Measurements from ENCODE around the gene LDLRAP1.

LDLRAP1 gene

DNA sequence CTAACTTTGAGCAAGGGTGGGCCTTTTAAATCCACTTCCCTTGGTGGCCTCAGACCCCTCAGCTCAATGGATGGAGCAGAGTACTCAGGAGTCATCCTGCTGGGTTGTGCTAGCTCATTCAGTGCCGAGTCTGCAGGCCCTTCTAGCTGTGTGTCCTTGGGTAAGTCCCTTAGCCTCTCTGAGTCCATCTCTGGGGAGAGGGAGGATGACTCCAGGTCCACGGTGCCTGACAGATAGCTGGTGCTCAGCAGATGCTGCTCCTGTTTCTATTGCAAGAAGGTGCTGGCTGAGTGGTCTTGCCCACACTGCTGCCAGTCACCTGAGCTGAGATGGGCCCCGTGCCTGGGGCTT lies 11.0 kb downstream of the LDLRAP1 start:
- TF ChIP-seq, protein P1, sequence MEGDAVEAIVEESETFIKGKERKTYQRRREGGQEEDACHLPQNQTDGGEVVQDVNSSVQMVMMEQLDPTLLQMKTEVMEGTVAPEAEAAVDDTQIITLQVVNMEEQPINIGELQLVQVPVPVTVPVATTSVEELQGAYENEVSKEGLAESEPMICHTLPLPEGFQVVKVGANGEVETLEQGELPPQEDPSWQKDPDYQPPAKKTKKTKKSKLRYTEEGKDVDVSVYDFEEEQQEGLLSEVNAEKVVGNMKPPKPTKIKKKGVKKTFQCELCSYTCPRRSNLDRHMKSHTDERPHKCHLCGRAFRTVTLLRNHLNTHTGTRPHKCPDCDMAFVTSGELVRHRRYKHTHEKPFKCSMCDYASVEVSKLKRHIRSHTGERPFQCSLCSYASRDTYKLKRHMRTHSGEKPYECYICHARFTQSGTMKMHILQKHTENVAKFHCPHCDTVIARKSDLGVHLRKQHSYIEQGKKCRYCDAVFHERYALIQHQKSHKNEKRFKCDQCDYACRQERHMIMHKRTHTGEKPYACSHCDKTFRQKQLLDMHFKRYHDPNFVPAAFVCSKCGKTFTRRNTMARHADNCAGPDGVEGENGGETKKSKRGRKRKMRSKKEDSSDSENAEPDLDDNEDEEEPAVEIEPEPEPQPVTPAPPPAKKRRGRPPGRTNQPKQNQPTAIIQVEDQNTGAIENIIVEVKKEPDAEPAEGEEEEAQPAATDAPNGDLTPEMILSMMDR (conservative IDR thresholded peaks at IDR 0.05) = no peak
- no peak overlapping the region for H3K27ac ChIP-seq

DNA sequence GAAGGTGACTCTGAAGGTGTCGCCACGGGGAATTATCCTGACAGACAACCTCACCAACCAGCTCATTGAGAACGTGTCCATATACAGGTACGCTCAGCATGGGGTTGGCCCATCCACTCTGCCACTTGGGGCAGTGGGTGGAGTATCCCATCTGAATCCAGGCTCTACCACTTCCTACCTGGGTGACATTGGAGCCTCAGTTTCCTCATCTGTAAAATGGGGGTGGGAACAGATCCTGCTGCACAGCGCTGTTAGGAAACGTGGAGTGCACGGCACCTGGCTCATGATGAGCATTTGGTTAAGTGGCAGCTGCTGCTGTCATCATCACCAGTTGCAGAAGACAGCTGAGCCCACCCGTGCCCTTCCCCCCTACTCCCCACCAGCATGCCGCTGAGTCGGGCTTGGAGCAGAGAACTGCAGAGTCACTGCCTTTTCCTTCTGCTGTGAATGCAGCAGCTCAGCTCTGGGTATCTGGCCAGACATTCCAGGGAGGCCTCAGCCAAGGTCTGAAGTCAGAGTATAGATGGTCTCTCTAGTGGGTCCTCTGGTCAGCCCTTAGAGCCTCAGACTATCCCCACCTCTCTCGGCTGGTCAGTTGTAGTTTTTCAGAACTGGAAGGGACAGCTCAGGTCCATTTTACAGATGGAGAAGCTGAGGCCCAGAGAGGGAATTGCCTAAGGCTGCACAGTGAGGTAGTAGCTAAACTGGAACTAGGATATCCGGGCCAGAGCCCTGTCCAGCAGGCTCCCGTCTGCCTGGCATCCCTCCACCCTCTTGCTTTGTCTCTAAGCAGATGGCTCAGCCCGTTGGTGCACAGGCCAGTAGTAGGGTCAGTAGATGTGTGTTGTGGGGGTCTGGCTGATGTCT lies 11.7 kb downstream of the LDLRAP1 start:
- TF ChIP-seq, protein P1 (conservative IDR thresholded peaks at IDR 0.05) = no peak
- H3K27ac ChIP-seq = no peak overlapping the region

DNA sequence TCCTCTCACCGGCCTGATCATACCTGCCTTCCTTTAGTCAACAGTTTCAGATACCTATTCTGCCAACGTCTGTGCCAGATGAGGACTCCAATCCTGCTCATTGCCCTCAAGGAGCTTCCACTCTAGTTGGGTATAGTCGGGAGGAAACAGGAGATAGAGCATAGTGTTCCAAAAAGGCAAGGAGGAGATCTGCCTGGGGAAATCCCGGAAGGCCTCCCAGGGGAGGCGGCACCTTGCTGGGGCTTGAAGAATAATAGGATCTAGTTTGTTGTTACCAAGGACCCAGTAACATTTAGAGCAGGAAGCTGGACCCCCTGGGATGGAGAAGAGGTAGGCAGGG lies 12.3 kb downstream of the LDLRAP1 start:
- H3K27ac ChIP-seq = no peak overlapping the region

DNA sequence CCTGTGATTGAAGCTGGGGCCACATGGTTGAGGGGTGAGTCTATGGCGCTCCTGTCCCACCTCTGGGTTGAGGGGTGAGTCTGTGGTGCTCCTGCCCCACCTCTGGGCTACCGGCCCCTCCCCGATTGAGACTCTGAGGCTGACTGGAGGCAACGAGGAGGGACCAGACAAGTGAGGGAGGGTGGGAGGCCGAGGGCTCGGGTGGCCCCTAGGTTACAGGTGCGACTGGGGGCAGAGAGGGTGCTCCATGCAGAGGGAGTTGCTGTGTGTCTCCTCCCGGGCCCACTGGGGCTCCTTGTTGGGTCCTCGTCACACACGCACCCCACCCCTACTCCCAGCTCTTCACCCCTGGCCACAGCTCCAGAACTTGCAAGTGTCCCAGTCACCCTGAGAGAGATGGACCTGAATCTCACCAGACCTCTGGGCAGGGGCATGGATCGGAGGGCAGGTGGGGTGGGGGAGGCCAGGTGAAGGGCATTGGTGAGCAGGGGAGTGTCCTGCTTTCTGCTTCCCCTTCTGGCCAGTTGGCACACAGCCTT lies 12.8 kb downstream of the LDLRAP1 start:
- H3K27ac ChIP-seq = no peak overlapping the region
- TF ChIP-seq, protein P1 (conservative IDR thresholded peaks at IDR 0.05) = no peak

More for the DNA sequence above, 12.3 kb downstream of the LDLRAP1 start:
- TF ChIP-seq, protein P1 (conservative IDR thresholded peaks at IDR 0.05) = no peak

DNA sequence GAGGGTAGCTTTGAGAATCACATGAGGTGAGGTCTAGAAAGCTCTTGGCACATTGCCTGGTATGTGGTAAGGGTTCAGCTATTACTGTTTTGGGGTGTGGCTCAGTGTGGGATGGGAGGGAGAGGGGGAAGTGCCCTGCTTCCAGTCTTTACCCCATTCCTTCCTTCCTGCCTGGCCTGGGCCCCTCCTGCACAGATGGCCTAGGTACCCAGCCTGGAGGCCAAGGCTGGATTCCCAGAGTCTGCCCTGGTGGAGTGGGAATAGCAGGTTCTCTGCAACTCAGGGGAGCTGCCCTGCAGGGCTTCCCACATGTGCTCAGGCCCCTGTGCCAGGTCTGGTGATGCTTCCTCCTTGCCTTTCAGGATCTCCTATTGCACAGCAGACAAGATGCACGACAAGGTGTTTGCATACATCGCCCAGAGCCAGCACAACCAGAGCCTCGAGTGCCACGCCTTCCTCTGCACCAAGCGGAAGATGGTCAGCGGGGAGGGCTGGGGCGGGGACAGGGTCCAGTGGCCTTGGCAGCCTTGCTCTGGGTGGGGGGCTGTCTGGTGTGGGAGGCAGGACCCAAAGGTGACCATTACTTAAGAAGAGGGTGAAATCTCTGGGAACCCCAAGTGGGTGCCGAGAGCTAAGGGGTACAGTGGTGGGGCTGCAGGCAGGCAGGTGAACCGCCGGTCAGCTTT lies 13.5 kb downstream of the LDLRAP1 start:
- no peak overlapping the region for H3K27ac ChIP-seq
- TF ChIP-seq, protein P1 (conservative IDR thresholded peaks at IDR 0.05) = no peak

DNA sequence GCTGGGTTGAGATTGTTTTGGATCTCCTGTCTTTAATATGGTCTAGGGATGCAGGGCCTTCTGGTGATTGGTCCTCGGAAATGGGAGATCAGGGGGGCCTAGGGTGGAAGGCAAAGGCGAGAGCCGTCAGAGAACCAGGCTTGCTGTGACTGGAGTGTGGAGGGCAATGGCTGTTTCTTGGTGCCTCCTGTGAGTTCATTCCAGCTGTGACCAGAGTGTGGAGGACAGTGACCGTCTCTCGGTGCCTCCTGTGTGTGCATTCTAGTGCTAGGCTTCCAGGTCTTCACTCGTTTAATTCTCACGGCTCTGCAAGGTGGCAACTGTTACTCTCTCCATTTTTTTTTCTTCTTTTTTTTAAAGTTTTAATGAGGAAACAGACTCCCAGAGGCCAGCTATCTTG lies 14.1 kb downstream of the LDLRAP1 start:
- TF ChIP-seq, protein P1 (conservative IDR thresholded peaks at IDR 0.05) = no peak
- no peak overlapping the region for H3K27ac ChIP-seq

DNA sequence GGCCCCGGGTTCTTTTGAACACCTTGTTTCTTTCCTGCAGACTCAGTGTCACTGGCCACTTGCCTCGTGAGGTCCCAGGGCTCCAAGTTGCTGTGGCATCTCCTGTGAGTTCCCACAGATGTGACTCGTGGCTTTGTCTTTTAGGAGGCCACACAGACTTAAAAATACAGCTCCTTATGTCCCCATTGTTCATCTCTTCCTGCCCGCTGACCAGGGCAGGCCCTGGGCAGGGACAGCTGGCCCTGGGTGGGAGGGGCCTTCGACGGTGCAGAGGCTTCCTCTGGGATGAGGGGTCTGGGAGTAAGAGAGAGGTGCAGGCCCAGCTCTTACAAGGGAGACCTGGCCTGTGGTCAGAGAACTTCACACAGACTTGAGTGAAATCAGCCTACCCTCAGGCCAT lies 15.6 kb downstream of the LDLRAP1 start:
- TF ChIP-seq, protein P1 (conservative IDR thresholded peaks at IDR 0.05) = no peak
- H3K27ac ChIP-seq = no peak overlapping the region

All from VCaP (cell line).